IMR-90 (cell line): ENCODE data around the gene MDM1. TPM values are rescaled to one million over a fixed set of nuclear protein-coding genes. Genes with fewer than 3 reads are reported as not detected.

Source experiments
- ATAC-seq: fragments of 200-7000 bp; cut with Tn5 transposase; 2 replicates; pipeline ENCODE4 v1.9.1; 2020; ENCODE audit warnings: low read depth, mild to moderate bottlenecking, moderate library complexity
- BruUV-seq: library from RNA; stranded (reverse); fragments of 400-500 nt; replicated peaks from 2 replicates; lab custom pipeline; 2021; lab: Mats Ljungman, UMichigan
- CTCF ChIA-PET: fragments of 300-600 bp; formaldehyde crosslinking; extraction: SDS; loops from one replicate; lab custom pipeline; 2021; ENCODE audit warnings: antibody characterized with exemption; lab: Yijun Ruan, JAX
- POLR2A ChIA-PET: fragments of 300-600 bp; sonication (Branson Sonifier 250); formaldehyde crosslinking; loops from one replicate; lab custom pipeline; 2022; ENCODE audit warnings: antibody characterized with exemption; ENCODE audit not compliant: unreplicated experiment; lab: Charles Lee
- DNase-seq: peaks from one replicate; pipeline ENCODE4 v3.0.0; 2013
- H2AFZ ChIP-seq: replicated peaks from 2 replicates; pipeline ENCODE3; 2013; ENCODE audit warnings: low read length, mild to moderate bottlenecking; ENCODE audit not compliant: poor library complexity
- H2AK5ac ChIP-seq: 2 replicates; pipeline ENCODE4 v1.6.1; 2013; ENCODE audit warnings: low read depth, low read length, inconsistent platforms
- H2AK9ac ChIP-seq: replicated peaks from 2 replicates; pipeline ENCODE3; 2013; ENCODE audit warnings: mild to moderate bottlenecking, low read depth, low read length, moderate library complexity; ENCODE audit not compliant: poor library complexity
- H2BK120ac ChIP-seq: 2 replicates; pipeline ENCODE4 v1.6.1; 2013; ENCODE audit warnings: low read depth, low read length, inconsistent platforms
- H2BK15ac ChIP-seq: 3 replicates; pipeline ENCODE4 v1.6.1; 2013; ENCODE audit warnings: low read depth, low read length, inconsistent platforms
- H2BK20ac ChIP-seq: 2 replicates; pipeline ENCODE4 v1.6.1; 2013; ENCODE audit warnings: low read depth, mild to moderate bottlenecking, inconsistent platforms, low read length, moderate library complexity
- H2BK5ac ChIP-seq: 2 replicates; pipeline ENCODE4 v1.6.1; 2013; ENCODE audit warnings: mild to moderate bottlenecking, low read depth, low read length, inconsistent platforms; ENCODE audit not compliant: poor library complexity, severe bottlenecking
- H3K14ac ChIP-seq: replicated peaks from 2 replicates; pipeline ENCODE4 v1.6.1; 2013; ENCODE audit warnings: low read depth, low read length, inconsistent platforms
- H3K18ac ChIP-seq: 2 replicates; pipeline ENCODE4 v1.6.1; 2013; ENCODE audit warnings: low read depth, low read length, control low read depth
- H3K23ac ChIP-seq: 2 replicates; pipeline ENCODE4 v1.6.1; 2013; ENCODE audit warnings: low read depth, low read length, inconsistent platforms
- H3K27ac ChIP-seq: 2 replicates; pipeline ENCODE4 v1.5.1; 2013; ENCODE audit warnings: mild to moderate bottlenecking, control low read depth, low read length; ENCODE audit not compliant: insufficient read depth
- H3K27me3 ChIP-seq: 2 replicates; pipeline ENCODE4 v1.6.1; 2013; ENCODE audit warnings: low read length; ENCODE audit not compliant: control insufficient read depth, insufficient read depth
- H3K36me3 ChIP-seq: 2 replicates; pipeline ENCODE4 v1.6.1; 2013; ENCODE audit warnings: low read length, mixed read lengths; ENCODE audit not compliant: control insufficient read depth, insufficient read depth
- H3K4ac ChIP-seq: 2 replicates; pipeline ENCODE4 v1.6.1; 2013; ENCODE audit warnings: low read depth, low read length, inconsistent platforms
- H3K4me1 ChIP-seq: 2 replicates; pipeline ENCODE4 v1.6.1; 2013; ENCODE audit warnings: low read length, mixed read lengths; ENCODE audit not compliant: control insufficient read depth, insufficient read depth
- H3K4me2 ChIP-seq: 2 replicates; pipeline ENCODE4 v1.6.1; 2013; ENCODE audit warnings: low read depth, mild to moderate bottlenecking, control low read depth, low read length, moderate library complexity
- H3K4me3 ChIP-seq: 2 replicates; pipeline ENCODE4 v1.5.1; 2013; ENCODE audit warnings: low read depth, mild to moderate bottlenecking, control low read depth, low read length, moderate library complexity; ENCODE audit not compliant: insufficient read depth
- H3K56ac ChIP-seq: 2 replicates; pipeline ENCODE4 v1.6.1; 2013; ENCODE audit warnings: low read length, inconsistent platforms; ENCODE audit not compliant: insufficient read depth; ENCODE audit errors: extremely low read depth
- H3K79me1 ChIP-seq, 2 experiments: 2 replicates each; pipeline ENCODE4 v1.6.1; 2013; ENCODE audit warnings: low read length in 2 of 2, inconsistent platforms in 1 of 2, low read depth in 1 of 2
- H3K9ac ChIP-seq: 2 replicates; pipeline ENCODE4 v1.6.1; 2013; ENCODE audit warnings: low read depth, low read length, control low read depth
- H3K9me1 ChIP-seq: 2 replicates; pipeline ENCODE4 v1.6.1; 2013; ENCODE audit warnings: low read length, inconsistent platforms; ENCODE audit not compliant: insufficient read depth
- H3K9me3 ChIP-seq: 2 replicates; pipeline ENCODE4 v1.6.1; 2013; ENCODE audit warnings: low read length; ENCODE audit not compliant: control insufficient read depth, insufficient read depth
- H4K20me1 ChIP-seq: 2 replicates; pipeline ENCODE4 v1.6.1; 2013; ENCODE audit warnings: low read length, inconsistent platforms; ENCODE audit not compliant: insufficient read depth
- H4K5ac ChIP-seq: 2 replicates; pipeline ENCODE4 v1.6.1; 2013; ENCODE audit warnings: mild to moderate bottlenecking, low read depth, low read length, control low read depth
- H4K8ac ChIP-seq, 2 experiments: 2 replicates each; pipeline ENCODE4 v1.6.1; 2013; ENCODE audit warnings: low read depth in 2 of 2, low read length in 2 of 2, control low read depth in 1 of 2, inconsistent platforms in 1 of 2
- H4K91ac ChIP-seq: 2 replicates; pipeline ENCODE4 v1.6.1; 2013; ENCODE audit warnings: low read depth, low read length, inconsistent platforms; ENCODE audit not compliant: insufficient read depth
- BHLHE40 ChIP-seq: fragments of 150-350 bp; IDR thresholded peaks from 2 replicates; pipeline ENCODE4 v1.6.1; 2016; ENCODE audit warnings: mild to moderate bottlenecking, low read depth, low read length
- CEBPB ChIP-seq: IDR thresholded peaks from 2 replicates; pipeline ENCODE4 v1.6.1; 2012; ENCODE audit warnings: low read depth, low read length, improper control_type of control experiment
- CHD1 ChIP-seq: IDR thresholded peaks from 2 replicates; pipeline ENCODE4 v1.6.1; 2012; ENCODE audit warnings: low read depth, low read length, improper control_type of control experiment
- CTCF ChIP-seq: conservative IDR thresholded peaks from 2 replicates; pipeline ENCODE4 v1.5.1; 2012; ENCODE audit warnings: mild to moderate bottlenecking, low read depth, low read length, improper control_type of control experiment
- FOS ChIP-seq: fragments of 150-350 bp; IDR thresholded peaks from 2 replicates; pipeline ENCODE4 v1.6.1; 2016; ENCODE audit warnings: low read depth, low read length
- MAZ ChIP-seq: IDR thresholded peaks from 2 replicates; pipeline ENCODE4 v1.6.1; 2012; ENCODE audit warnings: low read depth, mild to moderate bottlenecking, low read length, improper control_type of control experiment, moderate library complexity, borderline replicate concordance
- MXI1 ChIP-seq: IDR thresholded peaks from 2 replicates; pipeline ENCODE4 v1.6.1; 2012; ENCODE audit warnings: low read depth, mild to moderate bottlenecking, low read length, moderate library complexity, borderline replicate concordance
- POLR2A ChIP-seq: IDR thresholded peaks from 2 replicates; pipeline ENCODE4 v1.6.1; 2012; ENCODE audit warnings: mild to moderate bottlenecking, low read depth, low read length
- RAD21 ChIP-seq: IDR thresholded peaks from 2 replicates; pipeline ENCODE4 v1.6.1; 2012; ENCODE audit warnings: low read length, improper control_type of control experiment
- RCOR1 ChIP-seq: IDR thresholded peaks from 2 replicates; pipeline ENCODE4 v1.6.1; 2012; ENCODE audit warnings: mild to moderate bottlenecking, low read length, improper control_type of control experiment; ENCODE audit not compliant: insufficient replicate concordance
- RFX5 ChIP-seq: IDR thresholded peaks from 2 replicates; pipeline ENCODE4 v1.8.0; 2012; ENCODE audit warnings: low read depth, mild to moderate bottlenecking, low read length, moderate library complexity
- USF2 ChIP-seq: fragments of 150-350 bp; IDR thresholded peaks from 2 replicates; pipeline ENCODE4 v1.6.1; 2017; ENCODE audit warnings: mild to moderate bottlenecking, antibody characterized with exemption, low read length, low read depth
- WGBS, 2 experiments: methylation state at CpG; one replicate each; pipeline versions ENCODE4 v1.1.5 to v1.1.7; 2013; ENCODE audit warnings: missing lambda C conversion rate in 2 of 2; ENCODE audit not compliant: insufficient read length in 1 of 2; ENCODE audit errors: extremely low coverage in 2 of 2; 5-methylcytosine and 5-hydroxymethylcytosine counted together
- dilution Hi-C: fragments of 300-500 bp; cut with HindIII; formaldehyde crosslinking; loops from one replicate; pipeline ENCODE4 v1.14.3; 2018; ENCODE audit warnings: low sequenced_read_pairs; ENCODE audit not compliant: unreplicated experiment
- in situ Hi-C: fragments of 300-500 bp; cut with MboI; formaldehyde crosslinking; loops from 3 replicates; pipeline ENCODE4 v1.14.3; 2019; ENCODE audit warnings: low sequenced_read_pairs, inconsistent platforms, mixed read lengths
- intact Hi-C: fragments of 100-400 bp; cut with micrococcal nuclease; formaldehyde crosslinking; loops from 2 replicates; pipeline ENCODE4 v1.10.0; 2022
- polyA plus RNA-seq, 3 experiments: library from polyadenylated mRNA; depleted of rRNA; stranded (reverse); fragments of >200 nt; gene quantifications; 2 replicates each; pipeline ENCODE4 v1.2.3, GENCODE V29; 2012; ENCODE audit warnings: low replicate concordance in 1 of 3
- total RNA-seq: library from RNA; depleted of rRNA; stranded (reverse); fragments of >200 nt; gene quantifications from 2 replicates; pipeline ENCODE4 v1.2.3, GENCODE V29; 2012

Gene MDM1
- total and polyA plus RNA-seq, 2 of the 4 experiments (the other 2 are of a cell fraction): 5.6 to 5.7 TPM

- no peak overlapping the region for H3K4ac ChIP-seq
- no peak overlapping the region for H3K14ac ChIP-seq
- no peak overlapping the region for H2AK5ac ChIP-seq
- H2BK20ac ChIP-seq: no peak overlapping the region
- dilution Hi-C loops (no loop called here), in situ Hi-C loops (loop anchor here (25.0 kb wide), 1 partner anchor 313 kb away; the partner anchor contains the start of gene NUP107), intact Hi-C loops (no loop called here)
- H2BK5ac ChIP-seq: no peak overlapping the region
- H3K4me2 ChIP-seq: no peak overlapping the region
- H2AFZ ChIP-seq: no peak overlapping the region
- H3K56ac ChIP-seq: no peak overlapping the region
- no peak for ATAC-seq
- no peaks in the 10 kb centered on the region for H4K20me1 ChIP-seq
- H3K9me3 ChIP-seq: no peaks in the 10 kb centered on the region
- 82% methylated on average over 3 of the region's 10 CpGs; no CpG with 5 or more reads in 1 of the 2 experiments for WGBS, 2 experiments
- no peak overlapping the region for H2BK15ac ChIP-seq
- H3K9ac ChIP-seq: no peak overlapping the region
- BruUV-seq: no TSS peak
- CTCF ChIA-PET: no interaction called here
- H3K18ac ChIP-seq: no peak overlapping the region
- H3K36me3 ChIP-seq: no peaks in the 10 kb centered on the region
- no peak overlapping the region for H2BK120ac ChIP-seq
- H3K9me1 ChIP-seq: no peaks in the 10 kb centered on the region; the same call in 1 of the 2 replicates
- no peaks in the 10 kb centered on the region for H3K79me1 ChIP-seq
- H2AK9ac ChIP-seq: no peak overlapping the region
- H3K4me3 ChIP-seq: no peak overlapping the region
- H3K23ac ChIP-seq: no peak overlapping the region
- H3K4me1 ChIP-seq: no peaks in the 10 kb centered on the region
- H3K27me3 ChIP-seq: no peaks in the 10 kb centered on the region; the same call in none of the 2 replicates
- TF ChIP-seq RCOR1: no peak
- TF ChIP-seq CEBPB: no peak
- no peak for TF ChIP-seq MAZ
- TF ChIP-seq USF2: no peak
- TF ChIP-seq CTCF: no peak
- TF ChIP-seq CHD1: no peak
- TF ChIP-seq FOS: no peak
- no peak for TF ChIP-seq BHLHE40
- no peak for TF ChIP-seq POLR2A
- TF ChIP-seq RFX5: no peak
- TF ChIP-seq RAD21: no peak
- TF ChIP-seq MXI1: no peak
- H4K91ac ChIP-seq: no peak overlapping the region
- H4K5ac ChIP-seq: no peak overlapping the region
- POLR2A ChIA-PET: no interaction called here
- H4K8ac ChIP-seq: no peak overlapping the region
- no peak overlapping the region for H3K27ac ChIP-seq
- no peak for DNase-seq
Observed at GRCh38 chr12:68374307-68374982, 42.3 kb upstream of the MDM1 start.
